OCI-LY7 (cell line): ENCODE data around the gene S1PR4. TPM values are rescaled to one million over a fixed set of nuclear protein-coding genes. Genes with fewer than 3 reads are reported as not detected.

Experiments
- BruUV-seq: library from RNA; stranded (reverse); fragments of 400-500 nt; replicated peaks from 2 replicates; lab custom pipeline; 2021; lab: Mats Ljungman, UMichigan
- CTCF ChIA-PET: fragments of 300-600 bp; sonication (Branson Sonifier 250); formaldehyde crosslinking; loops from one replicate; lab custom pipeline; 2022; ENCODE audit warnings: antibody characterized with exemption; ENCODE audit not compliant: unreplicated experiment; lab: Charles Lee
- POLR2A ChIA-PET: fragments of 300-600 bp; sonication (Branson Sonifier 250); formaldehyde crosslinking; loops from one replicate; lab custom pipeline; 2022; ENCODE audit warnings: antibody characterized with exemption; lab: Charles Lee
- DNase-seq: peaks from one replicate; pipeline ENCODE4 v3.0.0-alpha.2; 2015; ENCODE audit warnings: low spot score
- H2AFZ ChIP-seq: fragments of 200-600 bp; sonication (generic), shearing (Covaris generic); 2 replicates; pipeline ENCODE4 v1.6.1; 2014; ENCODE audit warnings: mild to moderate bottlenecking, antibody characterized with exemption, low read length, moderate library complexity
- H3K27ac ChIP-seq: fragments of 200-600 bp; sonication (generic); 2 replicates; pipeline ENCODE4 v1.5.1; 2014; ENCODE audit warnings: mixed run types, low read depth, mild to moderate bottlenecking, moderate library complexity, low read length, inconsistent platforms; ENCODE audit not compliant: poor library complexity, severe bottlenecking
- H3K36me3 ChIP-seq: fragments of 200-600 bp; sonication (generic); 2 replicates; pipeline ENCODE4 v1.6.1; 2014; ENCODE audit warnings: mild to moderate bottlenecking, antibody characterized with exemption, low read length, moderate library complexity, mixed read lengths; ENCODE audit not compliant: insufficient read depth
- H3K4me1 ChIP-seq: fragments of 200-600 bp; sonication (generic); 2 replicates; pipeline ENCODE4 v1.5.1; 2014; ENCODE audit warnings: mild to moderate bottlenecking, low read length; ENCODE audit not compliant: insufficient read depth, poor library complexity, severe bottlenecking
- H3K4me2 ChIP-seq: fragments of 200-600 bp; sonication (generic); 2 replicates; pipeline ENCODE4 v1.6.1; 2014; ENCODE audit warnings: mild to moderate bottlenecking, low read length
- H3K4me3 ChIP-seq: fragments of 200-600 bp; sonication (generic); 2 replicates; pipeline ENCODE4 v1.5.1; 2014; ENCODE audit warnings: mild to moderate bottlenecking, low read depth, low read length; ENCODE audit not compliant: poor library complexity, severe bottlenecking
- H3K79me2 ChIP-seq: fragments of 200-600 bp; sonication (generic); 2 replicates; pipeline ENCODE4 v1.6.1; 2016; ENCODE audit warnings: low read depth, mild to moderate bottlenecking, low read length, moderate library complexity, mixed read lengths; ENCODE audit not compliant: insufficient read depth
- H3K9me2 ChIP-seq: fragments of 200-600 bp; sonication (generic); 2 replicates; pipeline ENCODE4 v1.6.1; 2016; ENCODE audit warnings: mild to moderate bottlenecking, low read length, mixed read lengths; ENCODE audit not compliant: insufficient read depth
- H3K9me3 ChIP-seq: fragments of 200-600 bp; sonication (generic); 2 replicates; pipeline ENCODE4 v1.6.1; 2014; ENCODE audit warnings: mild to moderate bottlenecking, mixed run types, low read length, mixed read lengths
- H4K20me1 ChIP-seq: fragments of 200-600 bp; sonication (generic); 2 replicates; pipeline ENCODE4 v1.6.1; 2014; ENCODE audit warnings: mild to moderate bottlenecking, antibody characterized with exemption, low read length, moderate library complexity, mixed read lengths; ENCODE audit not compliant: insufficient read depth
- CTCF ChIP-seq: fragments of 200-600 bp; sonication (generic); conservative IDR thresholded peaks from 2 replicates; pipeline ENCODE4 v1.5.1; 2014; ENCODE audit warnings: mild to moderate bottlenecking, antibody characterized with exemption, low read length, moderate library complexity, mixed read lengths
- EZH2phosphoT487 ChIP-seq: fragments of 200-600 bp; sonication (generic); IDR thresholded peaks from 2 replicates; pipeline ENCODE4 v1.6.1; 2018; ENCODE audit warnings: low read depth, borderline replicate concordance, mild to moderate bottlenecking, mixed run types, antibody characterized with exemption, low read length, moderate library complexity, mixed read lengths
- intact Hi-C: fragments of 100-400 bp; cut with micrococcal nuclease; formaldehyde crosslinking; loops from one replicate; pipeline ENCODE4 v1.10.0; 2022; ENCODE audit not compliant: unreplicated experiment
- total RNA-seq, 2 experiments: library from RNA; depleted of rRNA in 1 of 2; stranded (reverse); fragments of >200 nt in 1 of 2; shearing (Covaris generic) in 1 of 2; gene quantifications; 2 replicates each; pipeline ENCODE4 v1.2.3, GENCODE V29; 2014 to 2022

The S1PR4 gene
- total RNA-seq, 2 experiments from 2014 or later = 25.8 to 34.1 TPM

GRCh38 chr19:3192228-3192635 is 13.7 kb downstream of the S1PR4 start:
- Histone ChIP-seq H3K36me3 (peaks cover 61% of the 10 kb centered on the region), H3K4me3 (no peak overlapping the region), H3K9me3 (no peaks in the 10 kb centered on the region), H2AFZ (no peak overlapping the region), H3K9me2 (no peaks in the 10 kb centered on the region), H3K27ac (no peak overlapping the region), H3K79me2 (peaks cover 39% of the 10 kb centered on the region), H4K20me1 (no peaks in the 10 kb centered on the region), H3K4me1 (peaks cover 5% of the 10 kb centered on the region), H3K4me2 (no peak overlapping the region)
- TF ChIP-seq EZH2phosphoT487 (no peak), CTCF (no peak)
- no peak for DNase-seq
- intact Hi-C loops = no loop called here
- BruUV-seq = no TSS peak
- ChIA-PET CTCF (no interaction called here), POLR2A (no interaction called here)

- H2AFZ ChIP-seq = no peak overlapping the region
- peaks cover 58% of the 10 kb centered on the region for H3K36me3 ChIP-seq
- intact Hi-C loops = no loop called here
- H3K9me2 ChIP-seq = no peaks in the 10 kb centered on the region
- no peaks in the 10 kb centered on the region for H4K20me1 ChIP-seq
- peaks cover 34% of the 10 kb centered on the region for H3K79me2 ChIP-seq
- H3K4me3 ChIP-seq = no peak overlapping the region
- no peak overlapping the region for H3K27ac ChIP-seq
- CTCF ChIA-PET = no interaction called here
- DNase-seq = no peak
- no peak overlapping the region for H3K4me2 ChIP-seq
- H3K4me1 ChIP-seq = peaks cover under 1% of the 10 kb centered on the region
- TF ChIP-seq EZH2phosphoT487 = no peak
- no peak for TF ChIP-seq CTCF
- POLR2A ChIA-PET = no interaction called here
- no TSS peak for BruUV-seq
- H3K9me3 ChIP-seq = no peaks in the 10 kb centered on the region
These were observed 14.1 kb downstream of the S1PR4 start for GRCh38 chr19:3192684-3193083.

GRCh38 chr19:3193256-3194105 is 14.9 kb downstream of the S1PR4 start:
- no peak for DNase-seq
- BruUV-seq = no TSS peak
- Histone ChIP-seq H3K4me2 (no peak overlapping the region), H3K4me1 (no peaks in the 10 kb centered on the region), H2AFZ (no peak overlapping the region), H3K27ac (no peak overlapping the region), H3K9me2 (no peaks in the 10 kb centered on the region), H4K20me1 (no peaks in the 10 kb centered on the region), H3K36me3 (peaks cover 61% of the 10 kb centered on the region), H3K9me3 (no peaks in the 10 kb centered on the region), H3K79me2 (peaks cover 26% of the 10 kb centered on the region), H3K4me3 (no peak overlapping the region)
- ChIA-PET CTCF (no interaction called here), POLR2A (interaction anchor here (1.2 kb wide), 1 partner anchor 20 kb away, joined by 7 read pairs; no protein-coding TSS in a partner anchor)
- intact Hi-C loops = no loop called here
- no peak for TF ChIP-seq EZH2phosphoT487
- TF ChIP-seq CTCF = no peak
